Islet precursor cell (in vitro differentiated cells): ENCODE measurements around the gene TCFL5.

ENCODE experiments used
- DNase-seq: peaks from one replicate; pipeline ENCODE4 v3.0.0-alpha.2; 2018

Gene TCFL5

DNA sequence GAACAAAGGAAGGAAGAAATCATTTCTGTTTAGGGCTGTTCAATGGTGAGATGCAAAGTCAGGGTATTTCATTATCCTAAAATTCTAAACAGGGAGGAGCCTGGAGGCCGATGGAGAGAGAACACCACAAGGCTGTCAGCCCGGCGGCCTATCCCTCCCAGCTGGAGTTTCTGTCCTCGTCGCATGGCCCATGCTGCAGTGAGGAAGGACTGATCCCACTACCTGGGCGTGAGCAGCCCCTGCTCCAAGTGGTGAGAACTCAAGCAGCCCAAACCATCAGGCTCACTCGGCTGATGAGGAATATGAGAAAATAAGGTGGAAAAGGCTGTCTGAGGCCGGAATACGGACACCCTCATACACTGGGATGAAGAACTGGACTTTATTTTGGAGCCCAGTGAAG, 33.9 kb upstream of the TCFL5 start:
- no peak for DNase-seq

DNA sequence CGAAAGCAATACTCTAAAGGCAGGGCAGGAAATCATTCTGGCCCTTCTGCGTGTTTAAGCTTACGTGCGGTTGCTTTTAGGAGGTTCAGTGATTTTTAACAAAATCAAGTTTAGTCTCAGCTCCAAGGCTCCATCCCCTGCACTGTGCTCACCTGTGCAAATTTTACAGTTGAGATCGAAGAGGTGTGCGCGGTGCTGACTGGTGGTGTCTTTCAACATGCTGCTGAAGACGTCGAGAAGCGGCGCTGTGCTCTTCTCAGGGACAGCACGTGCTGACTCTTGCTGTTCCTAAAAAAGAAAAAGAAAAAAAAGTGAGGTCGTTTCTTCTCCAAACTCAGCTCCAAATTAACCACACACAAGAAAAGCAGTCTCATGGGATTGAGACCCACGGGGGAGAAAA, 32.6 kb upstream of the TCFL5 start:
- DNase-seq = no peak

DNA sequence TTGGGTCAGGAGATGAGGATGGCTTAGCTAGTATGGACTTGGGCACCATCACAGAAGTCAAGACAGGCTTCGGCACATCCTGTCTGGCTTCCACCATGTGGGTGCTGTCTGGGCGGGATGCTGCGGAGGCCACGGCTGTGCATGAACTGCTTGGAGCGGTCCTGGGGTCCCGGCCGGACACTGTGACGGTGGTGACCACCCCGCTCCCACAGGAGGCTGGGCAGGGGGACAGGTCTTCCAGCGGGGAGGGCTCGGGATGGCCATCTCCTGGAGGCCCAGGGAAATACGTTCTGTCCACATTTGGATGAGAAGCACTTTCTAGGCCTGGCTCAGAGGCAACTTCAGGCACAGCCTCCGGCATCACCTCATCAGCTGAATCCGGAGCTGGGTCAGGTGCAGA, 32.1 kb upstream of the TCFL5 start:
- no peak for DNase-seq

DNA sequence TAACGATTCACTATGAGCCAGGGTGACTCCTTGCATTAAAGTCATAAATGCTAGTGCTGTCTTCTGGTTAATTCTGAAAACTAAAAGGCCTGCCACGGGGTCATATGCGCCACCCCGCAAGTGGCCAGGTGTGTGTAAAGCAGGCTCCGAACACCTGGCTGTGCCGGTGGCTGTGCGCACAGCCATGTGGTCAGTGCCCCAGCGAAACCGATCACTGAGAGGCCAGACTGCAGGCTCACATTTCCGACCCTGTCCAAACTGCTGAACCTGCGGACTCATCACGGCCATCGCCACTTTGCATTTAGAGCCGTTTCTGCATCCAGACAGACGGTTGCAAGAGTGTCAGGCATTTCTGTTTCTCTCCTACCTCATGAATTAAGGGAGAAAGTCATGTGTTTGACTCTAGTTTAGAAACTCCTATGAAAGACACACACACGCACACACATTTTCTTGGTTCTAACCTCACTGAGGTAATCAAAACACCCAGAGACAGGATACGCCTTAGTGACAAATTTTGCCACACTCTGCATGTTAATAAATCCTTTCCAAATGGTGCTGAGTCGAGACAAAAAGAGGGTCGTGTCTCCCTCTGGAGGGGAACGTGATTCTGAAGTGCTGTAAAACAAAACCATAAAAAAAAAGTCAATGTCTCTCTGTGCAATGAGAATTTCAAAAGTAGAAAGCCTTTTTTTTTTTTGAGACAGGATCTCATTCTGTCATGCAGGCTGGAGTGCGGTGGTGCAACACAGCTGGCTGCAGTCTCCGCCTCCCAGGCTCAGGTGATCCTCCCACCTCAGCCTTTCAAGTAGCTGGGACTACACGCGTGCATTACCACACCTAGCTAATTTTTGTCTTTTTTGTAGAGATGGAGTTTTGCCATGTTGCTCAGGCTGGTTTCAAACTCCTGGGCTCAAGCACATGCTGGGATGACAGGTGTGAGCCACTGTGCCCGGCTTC, 31.0 kb upstream of the TCFL5 start:
- no peak for DNase-seq

DNA sequence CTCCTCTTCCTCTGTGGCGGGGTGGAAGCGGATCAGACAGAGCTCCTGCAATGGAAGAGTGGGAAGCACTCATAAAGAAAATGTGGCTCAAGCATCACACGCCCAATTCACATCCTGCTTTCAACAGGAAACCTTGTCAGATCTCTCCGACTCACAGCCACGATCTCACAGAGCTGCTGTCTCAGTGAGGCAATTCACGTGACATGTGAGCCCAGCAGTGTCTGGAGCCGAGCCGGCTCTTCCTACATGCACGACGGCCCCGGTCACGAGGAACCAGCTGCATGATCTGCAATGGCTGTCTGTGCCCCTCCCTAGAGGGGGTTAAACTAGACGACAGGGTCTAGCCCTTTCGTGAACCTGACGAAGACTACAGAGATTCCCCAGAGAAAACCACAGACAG, 29.5 kb upstream of the TCFL5 start:
- no peak for DNase-seq

DNA sequence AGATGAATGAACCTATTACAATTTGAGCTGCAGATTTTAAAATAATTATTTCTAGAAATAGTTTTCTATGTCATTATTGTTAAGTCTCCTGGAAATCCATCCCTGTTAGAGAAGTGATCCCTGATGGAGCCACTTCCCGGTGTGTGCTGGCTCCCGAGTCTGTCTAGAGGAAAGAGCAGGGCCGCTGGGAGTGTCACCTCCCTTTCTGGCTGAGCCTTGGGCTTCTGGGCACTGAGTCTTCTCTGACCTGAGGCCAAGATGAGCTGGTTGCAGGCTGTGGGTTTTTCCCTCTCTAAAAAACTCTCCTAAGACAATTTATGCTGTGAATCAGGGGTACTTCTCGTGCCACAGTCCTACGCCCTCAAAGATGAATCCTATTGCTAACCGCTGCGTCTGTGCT, 28.8 kb upstream of the TCFL5 start:
- no peak for DNase-seq

DNA sequence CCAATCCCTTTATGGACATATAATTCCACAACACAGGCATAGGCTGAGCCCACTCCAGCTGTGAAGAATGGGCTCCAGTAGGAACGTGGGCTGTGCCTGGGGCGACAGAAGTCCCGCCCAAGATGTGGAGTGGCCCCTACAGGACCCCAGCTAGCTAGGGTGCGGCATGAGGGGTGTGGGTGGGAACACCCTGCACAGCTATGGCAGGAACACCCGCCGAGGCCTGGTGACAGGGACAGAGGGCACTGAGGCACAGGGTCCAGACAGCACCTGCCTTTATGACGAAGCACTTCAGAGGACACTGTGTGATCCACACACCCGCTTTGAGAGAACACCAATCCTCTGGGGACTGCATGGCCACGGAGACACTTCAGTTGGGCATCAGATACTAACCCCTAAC, 28.2 kb upstream of the TCFL5 start:
- DNase-seq = no peak

DNA sequence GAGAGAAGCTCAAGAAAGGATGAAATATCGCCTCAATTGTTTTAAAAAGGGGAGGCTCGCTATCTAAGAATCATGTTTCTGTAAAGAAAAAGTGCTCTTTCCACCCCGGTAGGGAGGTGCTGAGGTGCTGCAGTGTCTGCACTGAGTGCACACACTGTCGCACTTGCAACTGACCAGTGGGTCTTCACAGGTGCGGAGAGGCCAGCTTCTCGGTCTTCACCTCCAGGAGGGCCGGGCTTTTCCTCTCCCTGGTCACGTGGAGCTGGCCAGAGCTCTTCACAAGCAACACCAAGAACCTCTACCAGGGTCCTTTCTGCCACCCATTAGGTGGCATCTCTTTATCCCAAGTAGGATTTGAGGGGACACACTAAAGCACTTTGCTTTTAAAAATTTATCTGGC, 27.8 kb upstream of the TCFL5 start:
- no peak for DNase-seq

DNA sequence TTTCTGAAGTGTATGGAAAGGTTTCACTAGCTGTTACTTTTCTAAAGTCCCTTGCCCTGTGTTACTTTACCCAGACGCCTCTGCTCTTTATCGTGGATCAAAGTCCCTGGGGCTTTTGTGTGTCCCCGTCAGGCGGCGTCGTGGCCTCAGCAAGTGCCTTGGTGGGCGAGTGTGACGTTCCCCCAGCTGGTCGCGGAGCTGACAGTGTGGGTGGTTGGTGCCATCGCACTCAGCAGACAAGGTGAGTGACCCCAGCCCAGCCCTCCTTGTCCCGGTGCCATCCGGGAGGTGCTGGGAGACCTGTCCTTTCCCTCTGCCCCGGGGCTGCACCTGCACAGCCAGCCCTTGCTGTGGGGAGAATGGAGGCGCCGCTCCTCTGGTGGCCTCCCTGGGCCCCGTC, 27.3 kb upstream of the TCFL5 start:
- no peak for DNase-seq

DNA sequence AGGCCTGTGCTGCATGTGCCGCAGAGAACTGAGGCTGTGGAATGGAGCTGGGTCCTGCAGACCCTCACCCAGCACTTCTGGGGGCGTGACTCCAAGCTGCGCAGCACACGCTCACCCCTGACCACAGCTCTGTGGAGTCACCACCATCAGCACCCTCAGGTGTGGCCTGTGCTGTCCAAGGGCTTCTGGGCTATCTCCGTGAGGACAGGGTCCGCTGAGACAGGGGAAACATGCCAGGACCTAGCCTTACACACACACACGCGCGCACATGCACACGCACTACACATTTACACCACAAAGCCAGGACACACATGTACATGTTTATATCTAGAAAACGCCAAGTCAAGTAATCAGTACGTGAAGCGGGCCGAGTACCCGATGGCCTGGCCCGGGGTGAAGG, 26.8 kb upstream of the TCFL5 start:
- DNase-seq = no peak

DNA sequence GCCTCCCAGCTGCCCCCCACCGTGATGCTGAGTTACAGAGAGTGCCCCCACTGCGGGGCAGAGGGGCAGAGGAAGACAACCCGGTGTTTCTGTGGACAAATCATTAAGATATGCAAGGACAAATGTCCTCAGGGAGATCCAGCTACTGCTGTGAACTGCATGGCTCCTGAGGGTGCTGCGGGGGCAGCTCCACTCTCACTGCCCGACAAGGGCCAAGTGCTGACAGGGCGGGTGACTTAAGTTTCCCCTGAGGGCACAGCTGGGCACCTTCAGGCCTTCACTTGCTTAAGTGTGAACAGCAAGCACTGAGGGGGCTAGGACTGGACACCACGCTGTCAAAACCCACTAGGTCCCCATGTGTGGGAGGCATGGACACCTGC, 26.2 kb upstream of the TCFL5 start:
- no peak for DNase-seq

DNA sequence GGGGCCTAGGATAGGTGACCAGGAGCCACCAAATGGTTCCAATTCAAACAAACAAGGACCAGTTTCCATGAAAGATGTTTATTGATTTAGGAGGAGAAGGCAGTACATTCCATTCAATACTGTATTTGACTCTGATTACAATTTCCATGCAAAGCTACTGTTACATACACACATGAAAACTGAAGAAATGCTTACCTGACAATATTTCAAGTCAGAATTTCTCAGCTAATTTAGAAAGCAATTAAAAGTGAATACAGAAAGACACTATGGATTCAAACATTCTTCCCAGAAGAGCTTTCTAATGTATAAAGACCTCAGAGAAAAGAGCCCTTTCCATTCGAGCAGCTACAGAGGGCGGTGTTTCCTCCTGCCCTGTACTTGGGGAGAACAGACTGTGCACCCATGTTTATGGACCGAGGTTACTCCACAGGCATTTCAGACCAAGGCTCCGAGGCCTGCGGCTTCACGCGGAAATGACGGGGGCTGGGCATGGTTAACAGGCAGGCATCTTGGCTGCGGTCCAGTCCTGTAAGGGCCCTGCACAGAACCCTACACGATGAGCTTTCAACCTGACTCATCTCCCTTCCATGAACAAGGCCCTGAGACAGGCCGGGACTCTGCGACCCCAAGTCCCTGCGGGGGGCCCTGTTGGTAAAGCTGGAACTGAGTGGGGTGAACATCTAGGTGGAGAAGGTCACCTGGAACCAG, 25.7 kb upstream of the TCFL5 start:
- DNase-seq = no peak

DNA sequence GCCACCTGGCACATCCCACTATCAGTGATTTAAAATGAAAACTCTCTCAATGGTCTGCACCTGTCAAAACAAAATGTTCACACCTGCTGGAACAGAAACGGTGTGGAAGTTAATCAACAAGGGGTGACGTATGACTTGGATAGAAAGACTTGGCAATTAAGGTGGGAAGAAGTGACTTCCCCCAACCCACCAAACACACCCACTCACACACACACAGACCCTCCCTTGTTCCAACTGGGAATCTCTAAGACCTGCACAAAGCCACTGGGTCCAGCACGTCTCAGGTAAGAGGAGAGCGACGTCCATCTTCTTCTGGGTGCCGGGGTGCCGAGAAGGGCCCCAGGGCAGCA, 25.1 kb upstream of the TCFL5 start:
- DNase-seq = no peak

DNA sequence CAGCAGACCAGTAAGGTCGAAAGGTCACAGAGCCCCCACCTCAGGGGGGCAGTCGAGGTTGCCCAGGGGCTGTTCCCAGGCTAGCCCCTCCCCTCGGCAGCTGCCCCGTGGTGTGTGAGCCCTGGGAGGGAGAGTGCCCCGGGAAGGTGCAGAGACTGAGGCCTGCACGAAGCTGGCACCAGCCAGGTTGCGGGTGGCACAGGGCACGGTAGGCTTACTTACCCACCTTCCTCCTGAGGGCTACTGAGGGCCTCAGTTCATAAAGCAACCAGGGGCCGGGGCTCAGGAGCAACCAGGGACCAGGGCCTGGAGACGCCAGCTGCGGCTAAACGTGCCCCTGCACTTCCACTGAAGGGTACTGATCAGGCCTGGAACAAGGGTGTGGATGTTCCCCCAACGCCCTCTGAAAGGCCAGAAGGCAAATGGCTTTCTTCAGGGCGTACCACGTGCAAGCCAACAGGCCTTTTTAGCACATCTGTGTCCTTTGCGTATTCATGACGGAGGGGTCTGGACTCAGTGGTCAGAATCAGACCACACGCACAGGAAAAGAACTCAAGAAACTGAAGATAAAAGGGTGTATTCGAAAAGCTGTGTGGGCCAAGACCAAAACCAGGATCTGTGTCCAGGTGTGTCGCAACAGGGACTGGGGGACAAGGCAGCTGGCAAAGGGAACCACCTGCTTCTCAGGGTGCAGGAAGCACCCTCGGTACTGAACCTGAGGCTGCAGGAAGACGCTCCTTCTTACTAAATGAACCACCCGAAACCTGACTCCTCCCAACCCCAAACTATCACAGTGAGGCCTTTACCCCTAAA, 24.5 kb upstream of the TCFL5 start:
- DNase-seq = no peak

DNA sequence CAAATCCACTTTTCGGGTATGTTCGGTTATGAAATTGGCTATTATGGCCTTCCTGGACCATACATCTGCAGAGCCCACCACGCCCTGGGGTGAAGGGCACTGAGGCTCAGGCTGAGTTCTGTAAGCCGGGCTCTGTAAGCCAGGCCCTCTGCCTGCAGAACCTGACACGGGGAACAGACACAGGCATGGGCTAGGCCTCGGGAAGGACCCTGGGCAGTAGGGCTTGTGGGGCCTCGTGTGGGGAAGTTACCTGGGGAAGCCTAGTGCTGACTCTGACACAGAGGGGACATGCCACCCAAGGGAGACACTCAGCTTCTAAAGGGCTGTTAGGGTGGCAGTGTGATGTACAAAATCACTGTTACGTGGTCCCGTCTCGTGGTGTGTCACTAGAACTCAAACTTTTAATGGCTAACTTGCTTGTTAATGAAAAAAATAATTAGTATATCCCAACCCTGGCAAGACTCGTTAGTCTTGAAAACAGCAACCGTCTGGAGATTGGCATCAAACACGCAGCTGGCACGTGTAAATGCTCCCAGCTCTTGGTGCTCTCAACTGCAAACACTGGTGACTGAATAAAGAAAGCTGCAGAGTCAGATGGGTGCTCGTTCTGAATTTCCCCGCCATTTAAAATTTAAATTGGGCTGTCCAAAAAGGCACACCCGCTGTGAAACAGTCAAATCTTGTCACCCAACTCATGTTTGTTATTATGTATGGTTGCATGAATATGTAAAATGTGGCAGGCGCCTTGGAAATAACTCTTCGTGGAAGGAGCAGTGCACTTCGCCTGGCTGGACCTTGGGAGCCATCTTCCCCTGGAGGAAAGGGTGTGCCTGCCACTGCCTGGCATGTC, 23.6 kb upstream of the TCFL5 start:
- no peak for DNase-seq

DNA sequence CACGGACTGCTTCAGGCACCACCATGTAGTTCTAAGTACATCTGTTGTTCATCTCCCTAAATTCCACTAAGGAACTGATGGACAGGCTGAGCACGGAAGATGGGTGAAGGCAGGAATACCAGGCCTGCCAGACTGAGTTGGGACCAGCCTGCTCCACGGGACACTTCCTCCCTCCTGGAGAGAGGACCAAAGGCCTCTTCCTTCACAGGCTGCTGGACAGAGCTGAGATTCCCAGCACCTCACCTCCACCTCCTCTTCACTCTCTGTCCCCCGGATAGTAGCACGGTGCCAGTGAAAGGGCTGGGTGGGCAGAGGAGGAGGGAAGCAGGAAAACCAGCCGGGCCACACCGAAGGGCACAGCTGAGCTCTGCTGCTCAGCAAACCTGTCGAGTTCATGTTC, 22.9 kb upstream of the TCFL5 start:
- DNase-seq = no peak

DNA sequence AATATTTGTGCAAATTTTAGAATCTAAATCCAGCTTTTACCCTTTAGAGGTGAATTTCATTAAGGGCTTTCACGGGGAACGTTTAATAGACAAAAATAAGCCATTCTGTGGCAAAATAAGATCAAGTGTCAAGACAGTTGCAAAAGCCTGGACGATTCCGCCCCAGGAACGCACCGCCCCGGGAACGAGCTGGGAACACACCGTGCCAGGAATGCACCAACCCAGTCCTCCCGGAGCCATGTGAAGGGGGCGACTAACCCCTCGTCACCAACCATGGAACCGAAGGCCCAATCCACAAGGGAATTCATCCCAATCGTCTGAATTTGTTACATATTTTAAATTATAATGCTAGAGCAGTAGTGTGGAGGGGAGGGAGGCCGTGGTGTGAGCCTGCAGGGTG, 20.8 kb upstream of the TCFL5 start:
- DNase-seq = no peak

DNA sequence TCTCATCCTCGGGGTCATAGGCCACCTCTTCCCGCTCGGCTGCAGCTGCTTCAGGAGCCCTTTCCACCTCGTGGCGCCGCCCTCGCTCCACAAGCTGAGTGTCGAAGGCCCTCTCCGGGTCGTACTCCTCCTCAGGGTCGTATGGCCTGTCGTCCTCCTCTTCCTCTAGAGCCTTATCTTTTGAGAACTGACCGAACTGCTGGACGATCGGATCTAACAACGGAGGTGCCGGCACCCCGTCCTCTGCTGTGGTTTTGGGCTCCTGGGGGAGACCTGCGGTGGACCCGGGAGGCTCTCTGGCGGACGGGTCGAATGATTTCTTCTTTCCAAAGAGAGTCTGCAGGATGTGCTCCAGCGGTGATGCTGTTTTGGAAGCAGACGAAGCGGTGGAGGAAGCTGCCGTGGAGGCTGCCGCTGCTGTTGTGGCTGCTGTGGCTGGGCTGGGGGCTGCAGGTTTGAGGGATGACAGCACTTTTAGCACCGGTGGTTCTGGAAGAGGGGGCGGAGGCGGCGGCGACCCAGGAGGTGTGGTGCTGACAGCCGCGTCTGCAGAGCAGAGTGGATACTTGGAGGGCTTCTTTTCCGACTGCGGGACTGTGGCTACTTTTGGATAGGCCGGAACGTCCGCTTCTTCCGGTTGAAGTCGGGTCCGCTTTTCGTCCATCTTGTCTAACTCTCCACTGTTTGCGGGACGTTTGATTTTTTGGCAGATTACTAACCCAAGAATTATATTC, 20.2 kb upstream of the TCFL5 start:
- no peak for DNase-seq

DNA sequence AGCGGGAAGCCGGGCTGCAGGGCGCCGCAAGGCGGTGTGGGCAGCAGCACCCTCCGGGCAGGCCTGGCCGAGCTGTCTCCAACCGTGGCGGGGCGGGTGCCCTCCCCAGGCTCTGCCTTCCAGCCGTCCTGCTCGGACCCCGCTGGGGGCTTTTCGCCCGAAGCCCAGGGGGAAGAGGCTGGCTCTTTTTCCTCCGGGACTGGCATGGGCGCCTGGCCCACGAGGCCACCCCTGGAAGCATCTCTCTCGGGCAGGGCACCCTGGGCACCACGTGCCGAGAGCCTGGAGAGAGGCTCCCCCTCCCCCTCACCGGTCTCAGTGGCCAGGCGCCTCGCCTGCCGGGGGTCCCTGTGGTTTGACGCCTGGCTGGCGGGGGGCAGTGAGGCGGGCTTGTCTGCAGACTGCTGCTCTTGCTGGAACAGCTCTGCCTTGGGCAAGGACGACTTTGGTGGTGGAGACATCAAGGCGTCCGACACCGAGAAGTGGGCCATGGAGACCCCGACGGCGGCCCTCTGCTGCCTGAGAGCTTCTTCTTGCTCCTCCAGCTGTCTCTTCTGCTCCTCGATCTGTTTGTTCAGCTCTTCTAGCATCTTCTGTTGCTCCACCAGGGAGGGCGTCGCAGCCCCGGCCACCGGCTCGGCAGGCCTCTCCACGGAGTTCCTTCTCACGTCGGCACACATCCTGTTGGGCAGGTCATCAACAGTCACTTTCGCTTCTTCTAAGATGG, 19.5 kb upstream of the TCFL5 start:
- DNase-seq = no peak

DNA sequence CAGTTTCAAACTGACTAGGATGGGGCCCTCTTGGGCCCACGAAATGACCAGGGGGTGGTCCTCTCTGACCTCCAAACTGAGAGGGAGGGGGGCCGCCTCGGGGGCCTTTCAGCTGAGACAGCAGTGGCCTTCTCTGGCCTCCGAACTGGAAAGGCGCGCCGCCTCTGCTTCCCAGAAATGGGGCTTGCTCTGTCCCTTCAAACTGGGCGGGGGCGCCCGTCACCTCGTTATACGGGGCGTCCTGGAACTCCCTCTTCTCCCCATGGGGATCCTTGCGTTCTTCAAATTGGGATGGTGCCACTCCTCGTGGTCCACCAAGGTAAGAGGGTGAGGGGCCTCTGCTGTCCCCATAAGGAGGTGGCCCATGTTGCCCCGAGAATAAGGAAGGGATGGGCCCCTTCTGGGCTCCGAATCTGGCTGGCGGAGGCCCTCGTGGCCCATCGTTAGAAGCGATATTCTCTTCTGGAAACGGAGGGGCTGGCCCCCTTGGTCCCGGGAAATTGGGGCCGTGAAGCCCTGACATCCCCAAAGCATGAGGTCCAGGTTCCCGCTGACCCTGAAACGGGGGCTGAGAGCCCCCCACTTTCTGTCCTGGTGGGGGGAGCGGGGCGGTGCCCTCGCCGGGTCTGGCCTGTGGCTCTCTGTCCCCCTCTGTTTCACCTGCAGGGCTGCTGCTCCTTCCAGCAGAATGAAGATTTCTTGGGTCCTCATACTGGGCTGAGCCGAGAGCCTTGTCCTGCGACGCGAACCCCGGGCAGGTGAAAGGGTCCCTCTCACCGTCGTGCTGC, 18.7 kb upstream of the TCFL5 start:
- DNase-seq = no peak
